ENCODE results near the gene NAB2. TPM values are rescaled to one million over a fixed set of nuclear protein-coding genes. Genes with fewer than 3 reads are reported as not detected.

The NAB2 gene
- total RNA-seq, 6 experiments from 2014 or later, result 37.9 to 48.1 (median 44.8) TPM

DNA sequence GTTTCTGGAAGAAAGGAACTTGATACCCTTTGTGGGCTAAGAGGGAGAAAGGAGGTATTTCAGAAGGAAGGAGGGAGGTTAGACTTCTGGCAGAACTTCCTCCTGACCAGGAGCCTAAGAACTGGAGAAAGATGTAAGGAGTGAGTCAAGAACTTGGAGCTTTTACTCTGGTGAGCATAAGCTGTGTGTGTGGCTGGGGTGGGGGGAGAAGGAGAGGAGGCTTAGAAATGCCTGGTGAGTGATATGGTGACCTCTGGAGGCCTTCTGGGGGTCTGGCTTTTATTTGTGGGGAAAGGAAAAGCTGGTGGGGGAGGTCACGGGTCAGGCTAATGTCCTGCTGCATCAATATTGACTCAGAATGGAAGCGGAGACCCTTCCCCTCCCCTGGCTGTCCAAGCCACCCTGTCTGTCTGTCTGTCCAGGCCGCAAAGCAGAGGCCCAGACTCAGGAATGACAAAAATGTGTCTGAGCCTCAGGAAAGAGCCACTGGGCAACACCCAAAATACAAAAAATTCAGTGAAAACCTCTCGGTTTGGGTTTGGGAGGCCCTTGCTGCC, 44.2 kb downstream of the NAB2 start:
- Mint-ChIP-seq H3K36me3 (ENCODE audit: low read depth) (peaks cover 24% of the 10 kb centered on the region), H3K27me3 (ENCODE audit: insufficient read depth) (peaks cover 9% of the 10 kb centered on the region), H3K9me3 (no peaks in the 10 kb centered on the region), H3K4me1 (ENCODE audit: low read depth) (peaks cover 81% of the 10 kb centered on the region), H3K4me3 (peak overlapping the region; percentile 96), H3K27ac (peak overlapping the region; percentile 84)
- DNase-seq, result peak; percentile 68
- TF ChIP-seq, protein P1, sequence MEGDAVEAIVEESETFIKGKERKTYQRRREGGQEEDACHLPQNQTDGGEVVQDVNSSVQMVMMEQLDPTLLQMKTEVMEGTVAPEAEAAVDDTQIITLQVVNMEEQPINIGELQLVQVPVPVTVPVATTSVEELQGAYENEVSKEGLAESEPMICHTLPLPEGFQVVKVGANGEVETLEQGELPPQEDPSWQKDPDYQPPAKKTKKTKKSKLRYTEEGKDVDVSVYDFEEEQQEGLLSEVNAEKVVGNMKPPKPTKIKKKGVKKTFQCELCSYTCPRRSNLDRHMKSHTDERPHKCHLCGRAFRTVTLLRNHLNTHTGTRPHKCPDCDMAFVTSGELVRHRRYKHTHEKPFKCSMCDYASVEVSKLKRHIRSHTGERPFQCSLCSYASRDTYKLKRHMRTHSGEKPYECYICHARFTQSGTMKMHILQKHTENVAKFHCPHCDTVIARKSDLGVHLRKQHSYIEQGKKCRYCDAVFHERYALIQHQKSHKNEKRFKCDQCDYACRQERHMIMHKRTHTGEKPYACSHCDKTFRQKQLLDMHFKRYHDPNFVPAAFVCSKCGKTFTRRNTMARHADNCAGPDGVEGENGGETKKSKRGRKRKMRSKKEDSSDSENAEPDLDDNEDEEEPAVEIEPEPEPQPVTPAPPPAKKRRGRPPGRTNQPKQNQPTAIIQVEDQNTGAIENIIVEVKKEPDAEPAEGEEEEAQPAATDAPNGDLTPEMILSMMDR (IDR thresholded peaks at IDR 0.05), result no peak

GRCh38 chr12:57133916-57134315, 45.0 kb downstream of the NAB2 start:
- no peak for DNase-seq
- Mint-ChIP-seq H3K9me3 (no peaks in the 10 kb centered on the region), H3K4me3 (peak overlapping the region; percentile 96), H3K27me3 (ENCODE audit: insufficient read depth) (peaks cover 9% of the 10 kb centered on the region), H3K36me3 (ENCODE audit: low read depth) (peaks cover 24% of the 10 kb centered on the region), H3K27ac (peak overlapping the region; percentile 84), H3K4me1 (ENCODE audit: low read depth) (peaks cover 90% of the 10 kb centered on the region)
- TF ChIP-seq, protein P1 (IDR thresholded peaks at IDR 0.05), result no peak

DNA sequence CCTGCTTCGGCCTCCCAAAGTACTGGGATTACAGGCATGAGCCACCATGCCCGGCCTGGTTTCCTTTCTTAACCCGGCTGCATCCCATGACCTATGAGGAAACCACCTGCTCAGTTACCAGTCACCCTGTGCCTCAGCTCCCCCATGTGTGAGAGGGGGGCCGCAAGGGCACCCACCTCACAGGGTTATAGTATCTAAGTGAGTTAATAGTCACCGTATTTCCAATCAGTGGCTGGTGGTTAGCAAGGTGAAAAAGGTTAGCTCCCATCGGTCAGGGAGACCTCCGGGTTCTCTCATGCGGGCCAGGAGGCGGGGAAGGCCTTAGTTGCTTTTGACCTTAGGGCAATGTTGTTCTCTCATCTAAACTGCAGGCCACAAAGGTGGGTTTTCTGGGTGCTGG, 46.0 kb downstream of the NAB2 start:
- Mint-ChIP-seq H3K27me3 (ENCODE audit: insufficient read depth) (peaks cover 7% of the 10 kb centered on the region), H3K4me3 (peak overlapping the region; percentile 96), H3K27ac (peak overlapping the region; percentile 84), H3K4me1 (ENCODE audit: low read depth) (peaks cover 98% of the 10 kb centered on the region), H3K36me3 (ENCODE audit: low read depth) (peaks cover 28% of the 10 kb centered on the region), H3K9me3 (no peaks in the 10 kb centered on the region)
- DNase-seq, result no peak
- TF ChIP-seq, protein P1 (IDR thresholded peaks at IDR 0.05), result no peak

DNA sequence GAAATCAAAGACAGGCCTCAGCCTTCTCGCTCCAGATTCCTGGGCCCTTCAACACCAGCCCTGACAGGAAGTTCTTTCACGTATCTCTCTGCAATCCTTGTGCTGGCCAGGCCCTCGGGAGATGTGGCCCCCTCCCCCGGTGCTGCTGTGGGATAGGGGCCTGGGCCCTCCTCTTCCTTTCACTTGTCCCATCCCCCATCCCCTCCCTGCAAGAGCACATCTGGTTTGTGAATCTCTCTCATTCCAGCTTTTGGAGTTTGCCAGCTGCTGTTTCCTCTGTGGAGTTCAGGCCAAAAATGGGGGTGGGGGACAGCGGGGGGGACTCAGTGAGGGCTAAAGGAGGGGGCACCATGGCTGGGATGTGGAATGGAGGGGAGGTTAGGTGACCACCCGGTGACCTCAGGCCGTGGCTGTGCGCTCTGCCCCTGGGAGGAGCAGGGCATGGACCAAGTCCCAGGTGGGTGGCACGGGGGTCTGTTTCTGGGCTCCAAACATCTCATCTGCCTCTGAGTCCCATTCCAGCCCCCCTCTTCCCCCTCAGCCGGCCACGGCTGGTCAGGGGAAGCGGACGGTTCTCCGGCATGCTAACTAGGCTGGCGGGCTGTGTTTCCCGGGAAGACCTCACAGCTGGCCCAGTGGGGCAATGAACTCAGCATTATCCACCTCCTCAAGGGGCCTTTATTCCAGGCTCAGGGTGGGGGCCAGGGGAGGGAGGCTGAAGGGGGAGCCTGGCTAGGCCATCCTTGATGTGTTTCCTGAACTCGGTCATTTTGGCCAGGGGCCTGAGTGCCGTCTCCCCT, 46.8 kb downstream of the NAB2 start:
- H3K9me3 Mint-ChIP-seq, result no peaks in the 10 kb centered on the region
- peak overlapping the region; percentile 96 for H3K4me3 Mint-ChIP-seq
- H3K4me1 Mint-ChIP-seq (ENCODE audit: low read depth), result peaks cover 98% of the 10 kb centered on the region
- DNase-seq, result no peak
- H3K27ac Mint-ChIP-seq, result peak overlapping the region; percentile 84
- H3K36me3 Mint-ChIP-seq (ENCODE audit: low read depth), result peaks cover 26% of the 10 kb centered on the region
- TF ChIP-seq, protein P1 (IDR thresholded peaks at IDR 0.05), result no peak
- H3K27me3 Mint-ChIP-seq (ENCODE audit: insufficient read depth), result peaks cover 7% of the 10 kb centered on the region

- peaks cover 30% of the 10 kb centered on the region for H3K36me3 Mint-ChIP-seq (ENCODE audit: low read depth)
- TF ChIP-seq, protein P1 (IDR thresholded peaks at IDR 0.05), result no peak
- no peaks in the 10 kb centered on the region for H3K9me3 Mint-ChIP-seq
- no peak for DNase-seq
- H3K27ac Mint-ChIP-seq, result peak overlapping the region; percentile 78
- H3K4me1 Mint-ChIP-seq (ENCODE audit: low read depth), result peaks cover 87% of the 10 kb centered on the region
- peaks cover 7% of the 10 kb centered on the region for H3K27me3 Mint-ChIP-seq (ENCODE audit: insufficient read depth)
- peak overlapping the region; percentile 16; the same call in 1 of the 2 replicates for H3K4me3 Mint-ChIP-seq
These were observed 49.8 kb downstream of the NAB2 start for GRCh38 chr12:57138526-57139272.
